Stimulated activated CD8-positive, alpha-beta memory T cell treated with anti-CD3 and anti-CD28 coated beads, Interleukin-15, amount 100 ng/mL, for 1 hour (primary cell): ENCODE results near the gene CYP39A1.

Experiments used
- DNase-seq: peaks from one replicate; pipeline ENCODE4 v3.0.0-alpha.2; 2020; ENCODE audit warnings: low read depth

The CYP39A1 gene

GRCh38 chr6:46511320-46511719, 141.3 kb downstream of the CYP39A1 start:
- DNase-seq: no peak

GRCh38 chr6:46510651-46511050, 142.0 kb downstream of the CYP39A1 start:
- DNase-seq: no peak

- no peak for DNase-seq
These were observed 142.6 kb downstream of the CYP39A1 start for GRCh38 chr6:46509981-46510510.

GRCh38 chr6:46509063-46509462, 143.6 kb downstream of the CYP39A1 start:
- DNase-seq: no peak

- no peak for DNase-seq
These were observed 145.2 kb downstream of the CYP39A1 start for GRCh38 chr6:46507426-46507825.

- no peak for DNase-seq
These were observed 146.7 kb downstream of the CYP39A1 start for GRCh38 chr6:46505693-46506512.

DNA sequence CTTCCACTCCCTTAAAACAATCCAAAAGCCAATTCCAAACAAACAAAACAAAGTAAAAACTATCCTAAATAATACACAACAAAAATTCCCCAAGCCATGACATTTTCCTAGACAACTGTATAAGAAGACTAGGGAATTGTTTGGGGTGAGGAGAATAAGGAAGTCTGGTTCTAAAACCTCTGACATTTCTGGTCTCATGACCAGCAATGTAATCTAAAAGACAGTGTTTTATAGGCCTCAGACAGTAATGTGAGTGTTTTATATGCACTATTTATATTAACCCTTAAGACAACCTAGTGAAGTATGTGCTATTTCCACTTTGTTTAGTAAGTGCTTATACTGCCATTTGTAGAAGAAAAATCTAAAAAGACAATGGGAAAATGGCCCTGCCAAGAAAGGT, 148.4 kb downstream of the CYP39A1 start:
- DNase-seq: no peak

DNA sequence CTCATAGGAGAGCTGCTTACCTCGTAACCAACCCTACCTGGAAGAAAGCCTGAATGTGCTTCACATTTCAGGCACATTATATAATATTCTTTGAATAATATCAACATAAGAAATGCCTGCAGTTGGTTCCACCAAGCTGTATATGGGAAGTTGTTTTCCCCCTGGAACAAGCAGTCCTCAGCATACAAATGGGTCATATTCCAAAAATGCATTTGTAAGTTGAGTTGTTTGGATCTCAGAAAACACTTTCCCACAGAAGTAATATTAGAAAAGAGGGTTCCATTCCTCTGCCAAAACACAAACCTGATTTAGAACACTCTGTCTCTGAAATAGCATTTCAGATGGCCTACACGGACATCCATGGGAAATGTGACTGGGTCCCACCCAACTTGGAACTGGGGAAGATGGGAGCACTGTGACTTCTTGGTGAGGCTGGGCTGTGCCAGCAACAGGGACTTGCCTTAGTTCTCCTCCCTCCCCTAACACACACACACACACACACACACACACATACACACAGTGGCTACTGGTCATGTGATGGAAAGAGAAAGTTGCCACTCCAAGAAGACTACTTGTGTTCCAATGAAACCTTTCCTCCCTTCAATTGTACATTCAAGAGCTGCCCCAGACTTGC, 150.0 kb downstream of the CYP39A1 start:
- DNase-seq: no peak

DNA sequence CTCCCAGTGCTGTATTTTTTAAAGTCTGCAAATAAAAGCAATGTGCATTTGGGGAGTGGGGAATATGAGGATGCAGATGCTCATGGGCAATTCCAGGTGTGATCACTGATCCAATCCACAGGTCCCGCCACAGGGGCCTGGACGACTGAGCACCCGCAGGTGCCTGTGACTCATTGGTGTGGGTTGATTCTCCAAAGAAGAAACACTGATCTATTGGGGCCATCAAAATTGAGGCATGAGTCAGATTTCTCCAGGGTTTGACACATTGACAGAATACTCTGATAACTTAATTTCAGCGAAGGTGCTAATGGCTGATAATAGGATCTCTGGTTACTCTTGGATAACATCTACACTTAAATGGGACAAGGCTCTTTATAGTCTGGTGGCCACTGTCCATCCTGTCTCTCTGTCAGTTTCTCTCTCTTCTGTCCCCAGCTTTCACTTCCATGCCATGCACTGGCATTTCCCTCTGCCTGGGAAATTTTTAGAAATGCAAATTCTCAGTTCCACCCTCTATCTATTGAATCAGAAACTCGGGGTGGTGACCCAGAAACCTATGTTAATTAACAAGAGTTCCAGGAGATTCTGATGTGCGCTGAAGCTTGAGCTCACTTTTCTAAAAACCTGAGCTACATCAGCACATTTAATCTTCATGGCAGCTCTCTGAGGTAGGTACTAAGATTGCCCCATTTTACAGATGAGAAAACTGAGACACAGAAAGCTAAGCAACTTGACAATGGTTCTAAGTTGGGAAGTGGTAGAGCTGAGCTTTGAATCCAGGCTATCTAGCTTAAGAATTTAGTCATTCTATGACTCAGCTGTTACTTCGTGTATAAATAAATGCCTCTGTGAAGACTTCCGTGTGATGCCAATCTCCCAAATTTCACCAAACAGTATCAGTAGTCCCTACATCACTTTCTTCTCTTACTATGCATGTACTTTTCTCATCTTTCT, 151.2 kb downstream of the CYP39A1 start:
- no peak for DNase-seq

DNA sequence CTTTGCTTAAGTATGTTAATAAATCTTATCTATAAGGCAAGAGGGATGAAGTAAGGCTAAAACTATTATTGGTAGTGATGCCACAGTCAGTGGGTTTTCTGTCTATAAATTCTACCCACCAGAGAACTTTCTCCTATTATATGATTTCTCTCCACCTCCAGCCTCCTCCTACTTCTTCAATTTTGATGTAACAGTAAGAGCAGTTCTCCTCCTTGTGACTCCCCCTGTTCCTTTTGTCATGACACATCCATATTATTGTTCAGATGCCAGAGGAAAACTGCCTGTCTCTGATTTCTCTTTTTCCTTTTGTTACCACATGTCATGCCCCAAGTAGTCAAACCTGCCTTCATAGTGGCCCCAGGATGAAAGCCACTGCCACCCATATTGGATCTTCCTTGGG, 152.2 kb downstream of the CYP39A1 start:
- DNase-seq: no peak
